Endothelial cell of umbilical vein (primary cell): Measurements from ENCODE around the gene ATL1. TPM values are rescaled to one million over a fixed set of nuclear protein-coding genes. Genes with fewer than 3 reads are reported as not detected.

Experiments used
- BruUV-seq: library from RNA; stranded (reverse); fragments of 400-500 nt; replicated peaks from 2 replicates; lab custom pipeline; 2021; lab: Mats Ljungman, UMichigan
- CTCF ChIA-PET: fragments of 300-600, 350-600 bp; sonication (Branson Sonifier 250); formaldehyde crosslinking; loops from one replicate; lab custom pipeline; 2021; ENCODE audit warnings: antibody characterized with exemption, inconsistent platforms; lab: Charles Lee
- POLR2A ChIA-PET: fragments of 300-600, 350-600 bp; sonication (Branson Sonifier 250); formaldehyde crosslinking; loops from one replicate; lab custom pipeline; 2021; ENCODE audit warnings: antibody characterized with exemption, inconsistent platforms; lab: Charles Lee
- DNase-seq: peaks from one replicate; pipeline ENCODE4 v3.0.0-alpha.2; 2011; ENCODE audit warnings: low read depth, low spot score
- FAIRE-seq: peaks from 2 replicates; lab custom pipeline; 2011; peaks lifted over from hg19 to GRCh38; lab: Jason Lieb, UNC
- H2AFZ ChIP-seq: 2 replicates; pipeline ENCODE4 v1.6.0; 2012; ENCODE audit warnings: low read depth, low read length, control low read depth, inconsistent platforms
- H3K27ac ChIP-seq: 2 replicates; pipeline ENCODE4 v1.5.1; 2011; ENCODE audit warnings: low read depth, mild to moderate bottlenecking, control low read depth, low read length, moderate library complexity; ENCODE audit not compliant: insufficient read depth
- H3K27me3 ChIP-seq, 2 experiments: 2 replicates each; pipeline versions ENCODE4 v1.6.0 to v1.6.1; 2011; ENCODE audit warnings: low read length in 2 of 2, mixed read lengths in 1 of 2; ENCODE audit not compliant: control insufficient read depth in 2 of 2, insufficient read depth in 2 of 2
- H3K36me3 ChIP-seq, 2 experiments: 2 replicates in 1 of 2; 3 replicates in 1 of 2; pipeline ENCODE4 v1.5.1; 2011; ENCODE audit warnings: low read length in 2 of 2, mild to moderate bottlenecking in 1 of 2, moderate library complexity in 1 of 2; ENCODE audit not compliant: control insufficient read depth in 2 of 2, insufficient read depth in 2 of 2; ENCODE audit errors: extremely low read depth in 1 of 2
- H3K4me1 ChIP-seq: 3 replicates; pipeline ENCODE4 v1.5.1; 2011; ENCODE audit warnings: mild to moderate bottlenecking, low read length; ENCODE audit not compliant: control insufficient read depth, insufficient read depth; ENCODE audit errors: extremely low read depth
- H3K4me2 ChIP-seq: 2 replicates; pipeline ENCODE4 v1.6.1; 2011; ENCODE audit warnings: low read length, control low read depth, mixed read lengths; ENCODE audit not compliant: insufficient read depth
- H3K4me3 ChIP-seq, 3 experiments: fragments of 200-600 bp in 1 of 3; sonication (generic), shearing (Covaris generic) in 1 of 3; replicated peaks in 1 of 3; 2 replicates each; pipeline ENCODE4 v1.5.1; 2011 to 2016; ENCODE audit warnings: control low read depth in 3 of 3, low read length in 3 of 3, mild to moderate bottlenecking in 2 of 3, inconsistent platforms in 1 of 3, low read depth in 1 of 3, moderate library complexity in 1 of 3; ENCODE audit not compliant: insufficient read depth in 1 of 3
- H3K79me2 ChIP-seq: 2 replicates; pipeline ENCODE4 v1.6.0; 2012; ENCODE audit warnings: low read length, inconsistent platforms; ENCODE audit not compliant: control insufficient read depth, insufficient read depth
- H3K9ac ChIP-seq: replicated peaks from 2 replicates; pipeline ENCODE3; 2011; ENCODE audit warnings: low read length, control low read depth; ENCODE audit not compliant: insufficient read depth; ENCODE audit errors: extremely low read depth
- H3K9me1 ChIP-seq: replicated peaks from 3 replicates; pipeline ENCODE4 v1.6.0; 2011; ENCODE audit warnings: mild to moderate bottlenecking, low read length; ENCODE audit not compliant: control insufficient read depth, insufficient read depth; ENCODE audit errors: extremely low read depth
- H3K9me3 ChIP-seq: replicated peaks from 2 replicates; pipeline ENCODE4 v1.5.1; 2012; ENCODE audit warnings: low read length, inconsistent platforms; ENCODE audit not compliant: control insufficient read depth, insufficient read depth
- H4K20me1 ChIP-seq: replicated peaks from 2 replicates; pipeline ENCODE3; 2011; ENCODE audit warnings: mild to moderate bottlenecking, low read length; ENCODE audit not compliant: control insufficient read depth, insufficient read depth; ENCODE audit errors: extremely low read depth
- EZH2 ChIP-seq: IDR thresholded peaks from 2 replicates; pipeline ENCODE4 v1.6.1; 2012; ENCODE audit warnings: borderline replicate concordance, low read depth, mild to moderate bottlenecking, moderate library complexity, low read length, inconsistent platforms; ENCODE audit not compliant: severe bottlenecking
- FOS ChIP-seq: IDR thresholded peaks from 2 replicates; pipeline ENCODE4 v1.6.1; 2011; ENCODE audit warnings: mild to moderate bottlenecking, low read length, moderate library complexity, borderline replicate concordance; ENCODE audit not compliant: insufficient read depth
- GATA2 ChIP-seq: IDR thresholded peaks from 2 replicates; pipeline ENCODE4 v1.7.0; 2011; ENCODE audit warnings: low read depth, mild to moderate bottlenecking, moderate library complexity, mixed read lengths, low read length; ENCODE audit not compliant: insufficient read length, insufficient read depth
- JUN ChIP-seq: IDR thresholded peaks from 2 replicates; pipeline ENCODE4 v1.6.1; 2011; ENCODE audit warnings: borderline replicate concordance, low read depth; ENCODE audit not compliant: insufficient read length, insufficient read depth
- MYC ChIP-seq: IDR thresholded peaks from one replicate; pipeline ENCODE4 v1.6.1; 2011; ENCODE audit warnings: mild to moderate bottlenecking, low read depth, low read length
- POLR2A ChIP-seq: IDR thresholded peaks from 2 replicates; pipeline ENCODE4 v1.6.1; 2012; ENCODE audit warnings: low read depth, mild to moderate bottlenecking, control low read depth, low read length
- POLR2AphosphoS5 ChIP-seq: IDR thresholded peaks from 2 replicates; pipeline ENCODE4 v1.6.1; 2012; ENCODE audit warnings: low read depth, mild to moderate bottlenecking, control low read depth, low read length, moderate library complexity; ENCODE audit not compliant: insufficient read depth
- dilution Hi-C: fragments of 300-500 bp; cut with MboI; formaldehyde crosslinking; loops from one replicate; pipeline ENCODE4 v1.15.0; 2019; ENCODE audit warnings: low sequenced_read_pairs; ENCODE audit not compliant: extremely low pct_ligation_motif_present
- intact Hi-C: fragments of 100-400 bp; cut with micrococcal nuclease; formaldehyde crosslinking; loops from one replicate; pipeline ENCODE4 v1.10.0; 2022
- polyA plus RNA-seq, 4 experiments: library from polyadenylated mRNA; depleted of rRNA in 3 of 4; stranded (reverse) in 3 of 4; unstranded in 1 of 4; fragments of >200 nt; gene quantifications; 2 replicates each; pipeline versions ENCODE4 v1.2.1 to v1.2.3, GENCODE V29; 2011 to 2012; ENCODE audit warnings: missing spikeins in 1 of 4
- total RNA-seq: library from RNA; stranded (reverse); gene quantifications from 2 replicates; pipeline ENCODE4 v1.2.3, GENCODE V29; 2021
- TF ChIP-seq, protein P1 (sequence below): IDR thresholded peaks from 2 replicates; pipeline ENCODE4 v1.6.1; 2011; ENCODE audit not compliant: insufficient read depth, insufficient read length
- TF ChIP-seq, protein P2 (sequence below), 2 donors: IDR thresholded peaks; 1 replicate in 1 of 2; 2 replicates in 1 of 2; pipeline ENCODE4 v1.5.1; 2011; ENCODE audit warnings: low read length in 2 of 2, mild to moderate bottlenecking in 2 of 2, moderate library complexity in 2 of 2, control low read depth in 1 of 2, inconsistent platforms in 1 of 2, low read depth in 1 of 2; ENCODE audit not compliant: insufficient read depth in 1 of 2; ENCODE audit errors: extremely low read depth in 1 of 2

Gene ATL1
- total and polyA plus RNA-seq, 2 donors (not counting 3 experiments of a cell fraction or from before 2014, with no cell fraction given) = 1.1 to 5.1 TPM

DNA sequence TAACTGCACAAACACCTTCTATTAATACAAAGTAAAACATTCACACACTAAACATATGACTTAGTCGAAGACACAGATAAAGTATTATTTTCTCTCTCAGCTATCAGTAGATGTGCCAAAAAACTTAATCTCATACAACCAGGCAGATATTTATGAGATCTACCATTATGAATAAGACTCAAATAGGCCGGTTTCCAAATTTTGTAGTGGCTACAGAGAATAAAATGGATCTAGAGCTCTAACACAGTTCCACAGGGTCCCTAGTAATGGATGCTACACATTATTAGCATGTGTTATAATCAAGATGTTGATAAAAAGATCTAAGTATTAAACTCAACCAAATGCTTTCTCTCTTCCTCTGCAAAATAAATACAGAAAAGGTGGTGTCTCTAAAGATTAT, 97.8 kb downstream of the ATL1 start:
- Histone ChIP-seq H3K9ac (peak overlapping the region; percentile 71), H2AFZ (peak overlapping the region; percentile 24), H3K36me3 (no peaks in the 10 kb centered on the region), H3K4me3 (peak overlapping the region in 1 of 3 experiments; percentile 38), H4K20me1 (no peaks in the 10 kb centered on the region), H3K4me1 (peaks cover 26% of the 10 kb centered on the region), H3K79me2 (peaks cover 33% of the 10 kb centered on the region), H3K9me3 (no peaks in the 10 kb centered on the region), H3K4me2 (peak overlapping the region; percentile 90), H3K27ac (peak overlapping the region; percentile 79), H3K9me1 (no peaks in the 10 kb centered on the region), H3K27me3 (no peaks in the 10 kb centered on the region)
- no peak for DNase-seq
- ChIA-PET CTCF (interaction anchor here (0.7 to 2.3 kb wide), 11 partner anchors 9 to 203 kb away, joined by 3 to 15 read pairs (median 4); no protein-coding TSS in a partner anchor), POLR2A (interaction anchor here (1.6 kb wide), 1 partner anchor 11 kb away, joined by 9 read pairs; the partner anchor contains the start of gene SAV1)
- dilution Hi-C loops (no loop called here), intact Hi-C loops (loop anchor here (1.0 kb wide), 1 partner anchor 9 kb away; no protein-coding TSS in a partner anchor)
- no peak for FAIRE-seq
- TF ChIP-seq FOS = no peak
- no TSS peak for BruUV-seq

DNA sequence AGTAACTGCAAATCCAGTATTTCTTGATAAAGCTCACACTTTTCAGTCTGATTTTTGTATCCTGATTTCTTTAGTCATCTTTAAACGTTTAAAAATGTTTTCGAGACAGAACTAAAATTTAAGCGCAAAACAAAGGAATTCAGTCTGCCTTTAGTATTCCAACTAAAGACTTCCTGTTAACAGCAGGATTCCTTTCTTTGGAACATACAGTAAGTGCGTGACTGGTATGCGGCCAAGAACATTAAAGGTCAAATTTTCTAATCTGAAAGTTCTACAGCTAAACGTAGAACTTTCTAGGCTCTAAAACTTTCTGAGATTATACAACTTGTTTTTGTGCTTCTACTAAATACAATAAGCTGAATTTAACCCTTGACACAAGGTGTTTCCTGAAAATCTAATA, 98.3 kb downstream of the ATL1 start:
- Histone ChIP-seq H3K4me3 (peak overlapping the region in 1 of 3 experiments; percentile 38), H3K9me3 (no peaks in the 10 kb centered on the region), H2AFZ (peak overlapping the region; percentile 24), H3K9ac (peak overlapping the region; percentile 71), H3K4me2 (peak overlapping the region; percentile 90), H3K36me3 (no peaks in the 10 kb centered on the region), H3K79me2 (peaks cover 33% of the 10 kb centered on the region), H3K9me1 (no peaks in the 10 kb centered on the region), H3K4me1 (peaks cover 26% of the 10 kb centered on the region), H3K27me3 (no peaks in the 10 kb centered on the region), H3K27ac (peak overlapping the region; percentile 79), H4K20me1 (no peaks in the 10 kb centered on the region)
- intact Hi-C loops (loop anchor here (1.0 kb wide), 1 partner anchor 8 kb away; no protein-coding TSS in a partner anchor), dilution Hi-C loops (no loop called here)
- no peak for TF ChIP-seq JUN
- TF ChIP-seq, protein P1, sequence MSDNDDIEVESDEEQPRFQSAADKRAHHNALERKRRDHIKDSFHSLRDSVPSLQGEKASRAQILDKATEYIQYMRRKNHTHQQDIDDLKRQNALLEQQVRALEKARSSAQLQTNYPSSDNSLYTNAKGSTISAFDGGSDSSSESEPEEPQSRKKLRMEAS = no peak
- no peak for TF ChIP-seq FOS
- no peak for TF ChIP-seq GATA2
- TF ChIP-seq, protein P2, sequence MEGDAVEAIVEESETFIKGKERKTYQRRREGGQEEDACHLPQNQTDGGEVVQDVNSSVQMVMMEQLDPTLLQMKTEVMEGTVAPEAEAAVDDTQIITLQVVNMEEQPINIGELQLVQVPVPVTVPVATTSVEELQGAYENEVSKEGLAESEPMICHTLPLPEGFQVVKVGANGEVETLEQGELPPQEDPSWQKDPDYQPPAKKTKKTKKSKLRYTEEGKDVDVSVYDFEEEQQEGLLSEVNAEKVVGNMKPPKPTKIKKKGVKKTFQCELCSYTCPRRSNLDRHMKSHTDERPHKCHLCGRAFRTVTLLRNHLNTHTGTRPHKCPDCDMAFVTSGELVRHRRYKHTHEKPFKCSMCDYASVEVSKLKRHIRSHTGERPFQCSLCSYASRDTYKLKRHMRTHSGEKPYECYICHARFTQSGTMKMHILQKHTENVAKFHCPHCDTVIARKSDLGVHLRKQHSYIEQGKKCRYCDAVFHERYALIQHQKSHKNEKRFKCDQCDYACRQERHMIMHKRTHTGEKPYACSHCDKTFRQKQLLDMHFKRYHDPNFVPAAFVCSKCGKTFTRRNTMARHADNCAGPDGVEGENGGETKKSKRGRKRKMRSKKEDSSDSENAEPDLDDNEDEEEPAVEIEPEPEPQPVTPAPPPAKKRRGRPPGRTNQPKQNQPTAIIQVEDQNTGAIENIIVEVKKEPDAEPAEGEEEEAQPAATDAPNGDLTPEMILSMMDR (IDR thresholded peaks at IDR 0.05; ENCODE audit: extremely low read depth in 1 of 2, insufficient read depth in 1 of 2, low read depth in 1 of 2, low read length in 2 of 2) = no peak
- TF ChIP-seq EZH2 = no peak
- no peak for TF ChIP-seq POLR2A
- TF ChIP-seq POLR2AphosphoS5 = no peak
- TF ChIP-seq MYC = no peak
- peak; percentile 82 for FAIRE-seq
- BruUV-seq = no TSS peak
- DNase-seq = peak; percentile 86
- CTCF ChIA-PET = interaction anchor here (0.7 to 2.3 kb wide), 9 partner anchors 8 to 202 kb away, joined by 3 to 15 read pairs (median 4); no protein-coding TSS in a partner anchor
- POLR2A ChIA-PET = interaction anchor here (1.6 kb wide), 1 partner anchor 10 kb away, joined by 9 read pairs; the partner anchor contains the start of gene SAV1
